Measurements from ENCODE around the gene TPBGL. TPM values are rescaled to one million over a fixed set of nuclear protein-coding genes. Genes with fewer than 3 reads are reported as not detected.

Gene TPBGL
- total and polyA plus RNA-seq, 10 donors, result 0.10 to 0.59 (median 0.16) TPM; not detected in 3

- WGBS, 5 donors, result 56 to 81% (median 67%) methylated on average over 17 of the region's 17 CpGs
- Histone ChIP-seq H3K9me3 (no peaks in the 10 kb centered on the region), H3K27ac (peak overlapping the region in 2 of 8 donors; percentile 42 to 75), H3K4me3 (no peak overlapping the region), H3K4me1 (peaks cover 19 to 78% (median 48%) of the 10 kb centered on the region in 6 donors), H3K27me3 (replicated peaks in 1 of 7) (no peaks in the 10 kb centered on the region), H3K36me3 (peaks cover 0 to 65% (median 16%) of the 10 kb centered on the region in 6 donors)
- TF ChIP-seq POLR2A (IDR thresholded peaks at IDR 0.05), result no peak
- peak in 2 of 3 donors; percentile 15 to 43 for TF ChIP-seq POLR2AphosphoS5 (IDR thresholded peaks at IDR 0.05)
- intact Hi-C loops (cut with DNase I; ENCODE audit: low total_unique reads), result no loop called here
- peak; percentile 69 for DNase-seq
Observed at GRCh38 chr11:75265851-75266531, 25.4 kb downstream of the TPBGL start.

- H3K27ac ChIP-seq, result no peak overlapping the region
Observed at GRCh38 chr11:75267171-75267970, 26.8 kb downstream of the TPBGL start.

GRCh38 chr11:75268626-75269366, 28.2 kb downstream of the TPBGL start:
- intact Hi-C loops (cut with DNase I; ENCODE audit: low total_unique reads), result no loop called here
- peaks cover 0 to 93% (median 28%) of the 10 kb centered on the region in 6 donors for H3K36me3 ChIP-seq
- no peaks in the 10 kb centered on the region for H3K9me3 ChIP-seq
- peak; percentile 70 for DNase-seq
- H3K27me3 ChIP-seq (replicated peaks in 1 of 7), result no peaks in the 10 kb centered on the region
- WGBS, 5 donors, result 89 to 95% (median 91%) methylated on average over 18 to 25 of the region's 25 CpGs
- TF ChIP-seq POLR2AphosphoS5 (IDR thresholded peaks at IDR 0.05) (no peak), CTCF (IDR thresholded peaks at IDR 0.05 in 8 of 11, conservative IDR thresholded peaks at IDR 0.05 in 3 of 11) (no peak)
- no peak overlapping the region for H3K4me3 ChIP-seq
- no peak overlapping the region for H3K27ac ChIP-seq
- H3K4me1 ChIP-seq, result peaks cover 2 to 75% (median 32%) of the 10 kb centered on the region in 6 donors

More at GRCh38 chr11:75267171-75267970, 26.8 kb downstream of the TPBGL start:
- TF ChIP-seq CTCF (IDR thresholded peaks at IDR 0.05 in 8 of 11, conservative IDR thresholded peaks at IDR 0.05 in 3 of 11) (no peak), POLR2AphosphoS5 (IDR thresholded peaks at IDR 0.05) (peak in 2 of 3 donors; percentile 23 to 60)
- DNase-seq, result peak; percentile 74
- H3K9me3 ChIP-seq, result no peaks in the 10 kb centered on the region
- H3K27me3 ChIP-seq (replicated peaks in 1 of 7), result no peaks in the 10 kb centered on the region
- no peak overlapping the region for H3K4me3 ChIP-seq
- 78 to 88% (median 83%) methylated on average over 24 to 27 of the region's 27 CpGs for WGBS, 5 donors
- H3K4me1 ChIP-seq, result peaks cover 13 to 76% (median 41%) of the 10 kb centered on the region in 6 donors
- intact Hi-C loops (cut with DNase I; ENCODE audit: low total_unique reads), result no loop called here
- peaks cover 0 to 78% (median 17%) of the 10 kb centered on the region in 6 donors for H3K36me3 ChIP-seq

GRCh38 chr11:75269367-75269660, 28.7 kb downstream of the TPBGL start:
- 91 to 96% (median 95%) methylated on average over 4 of the region's 4 CpGs for WGBS, 5 donors
- Histone ChIP-seq H3K4me1 (peaks cover 0 to 75% (median 27%) of the 10 kb centered on the region in 6 donors), H3K36me3 (peaks cover 0 to 98% (median 31%) of the 10 kb centered on the region in 6 donors), H3K9me3 (no peaks in the 10 kb centered on the region), H3K4me3 (no peak overlapping the region), H3K27me3 (replicated peaks in 1 of 7) (no peaks in the 10 kb centered on the region), H3K27ac (no peak overlapping the region)
- no peak for TF ChIP-seq POLR2A (IDR thresholded peaks at IDR 0.05)
- no peak for TF ChIP-seq CTCF (IDR thresholded peaks at IDR 0.05 in 8 of 11, conservative IDR thresholded peaks at IDR 0.05 in 3 of 11)
- TF ChIP-seq POLR2AphosphoS5 (IDR thresholded peaks at IDR 0.05), result no peak
- DNase-seq, result peak; percentile 59
- intact Hi-C loops (cut with DNase I; ENCODE audit: low total_unique reads), result no loop called here
